ENCODE results near the gene DNAH6. TPM values are rescaled to one million over a fixed set of nuclear protein-coding genes. Genes with fewer than 3 reads are reported as not detected.

The DNAH6 gene
- total RNA-seq, 1 experiment from 2014 or later = not detected

DNA sequence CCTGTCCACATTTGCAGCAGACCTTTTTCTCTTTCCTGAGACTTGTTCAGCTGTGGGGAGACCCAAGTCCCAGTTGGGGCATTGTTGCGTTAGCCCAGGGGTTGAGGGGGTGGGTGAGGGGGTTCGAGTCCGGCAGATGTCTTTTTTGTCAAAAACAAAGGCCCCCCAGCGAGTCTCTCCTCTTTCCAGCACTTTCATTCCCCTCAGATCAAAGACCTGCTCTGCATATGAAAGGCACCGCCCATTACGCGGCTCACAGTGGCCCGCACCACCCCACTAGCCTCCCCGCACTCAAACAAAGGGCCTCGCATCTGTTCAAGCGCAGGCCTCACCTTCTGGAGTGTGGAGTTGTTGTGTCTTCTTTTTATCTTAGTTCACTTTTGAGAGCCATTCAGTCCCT lies 339.4 kb downstream of the DNAH6 start:
- H3K27me3 ChIP-seq (replicated peaks; ENCODE audit: insufficient read depth, low read depth, low read length, poor library complexity) = peaks cover 2% of the 10 kb centered on the region
- CTCF ChIA-PET = no interaction called here
- no peak for TF ChIP-seq EZH2 (IDR thresholded peaks at IDR 0.05; ENCODE audit: borderline replicate concordance, low read depth, low read length, poor library complexity, severe bottlenecking)
- TF ChIP-seq, protein P1, sequence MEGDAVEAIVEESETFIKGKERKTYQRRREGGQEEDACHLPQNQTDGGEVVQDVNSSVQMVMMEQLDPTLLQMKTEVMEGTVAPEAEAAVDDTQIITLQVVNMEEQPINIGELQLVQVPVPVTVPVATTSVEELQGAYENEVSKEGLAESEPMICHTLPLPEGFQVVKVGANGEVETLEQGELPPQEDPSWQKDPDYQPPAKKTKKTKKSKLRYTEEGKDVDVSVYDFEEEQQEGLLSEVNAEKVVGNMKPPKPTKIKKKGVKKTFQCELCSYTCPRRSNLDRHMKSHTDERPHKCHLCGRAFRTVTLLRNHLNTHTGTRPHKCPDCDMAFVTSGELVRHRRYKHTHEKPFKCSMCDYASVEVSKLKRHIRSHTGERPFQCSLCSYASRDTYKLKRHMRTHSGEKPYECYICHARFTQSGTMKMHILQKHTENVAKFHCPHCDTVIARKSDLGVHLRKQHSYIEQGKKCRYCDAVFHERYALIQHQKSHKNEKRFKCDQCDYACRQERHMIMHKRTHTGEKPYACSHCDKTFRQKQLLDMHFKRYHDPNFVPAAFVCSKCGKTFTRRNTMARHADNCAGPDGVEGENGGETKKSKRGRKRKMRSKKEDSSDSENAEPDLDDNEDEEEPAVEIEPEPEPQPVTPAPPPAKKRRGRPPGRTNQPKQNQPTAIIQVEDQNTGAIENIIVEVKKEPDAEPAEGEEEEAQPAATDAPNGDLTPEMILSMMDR (conservative IDR thresholded peaks at IDR 0.05; ENCODE audit: low read depth, low read length) = no peak
- intact Hi-C loops (cut with micrococcal nuclease; ENCODE audit: unreplicated experiment) = loop anchor here (5.0 kb wide), 1 partner anchor 358 kb away; no protein-coding TSS in a partner anchor
- POLR2A ChIA-PET (ENCODE audit: low non-redundant PET) = no interaction called here
- no peak overlapping the region for H3K27ac ChIP-seq (ENCODE audit: low read depth, low read length, poor library complexity, severe bottlenecking)
- no TSS peak for BruUV-seq (replicated peaks)
- no peak overlapping the region for H3K4me3 ChIP-seq (ENCODE audit: low read depth, low read length, poor library complexity, severe bottlenecking)
- no peaks in the 10 kb centered on the region for H3K4me1 ChIP-seq (ENCODE audit: insufficient read depth, low read length, poor library complexity, severe bottlenecking)
- no peaks in the 10 kb centered on the region for H3K9me3 ChIP-seq (ENCODE audit: low read depth, low read length, poor library complexity, severe bottlenecking)
- no peaks in the 10 kb centered on the region for H3K36me3 ChIP-seq (ENCODE audit: insufficient read depth, low read length, poor library complexity, severe bottlenecking)
- DNase-seq (ENCODE audit: low spot score) = no peak

DNA sequence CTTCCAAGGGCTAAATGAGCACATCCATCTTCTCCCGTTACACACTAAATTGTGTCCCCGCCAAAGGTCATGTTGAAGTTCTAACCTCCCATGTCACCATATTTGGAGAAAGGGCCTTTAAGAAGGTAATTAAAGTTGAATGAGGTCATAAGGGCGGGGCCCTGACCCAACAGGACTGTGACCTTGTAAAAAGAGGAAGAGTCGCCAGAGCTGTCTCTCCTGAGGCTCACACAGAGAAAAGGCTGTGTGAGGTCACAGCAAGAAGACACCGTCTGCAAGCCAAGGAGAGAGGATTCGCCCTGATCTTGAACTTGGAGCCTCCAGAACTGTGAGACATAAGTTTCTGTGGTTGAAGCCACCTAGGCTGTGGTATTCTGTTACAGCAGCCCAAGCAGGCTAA lies 340.5 kb downstream of the DNAH6 start:
- Histone ChIP-seq H3K36me3 (ENCODE audit: insufficient read depth, low read length, poor library complexity, severe bottlenecking) (no peaks in the 10 kb centered on the region), H3K27ac (ENCODE audit: low read depth, low read length, poor library complexity, severe bottlenecking) (no peak overlapping the region), H3K4me1 (ENCODE audit: insufficient read depth, low read length, poor library complexity, severe bottlenecking) (no peaks in the 10 kb centered on the region), H3K9me3 (ENCODE audit: low read depth, low read length, poor library complexity, severe bottlenecking) (no peaks in the 10 kb centered on the region), H3K4me3 (ENCODE audit: low read depth, low read length, poor library complexity, severe bottlenecking) (no peak overlapping the region), H3K27me3 (replicated peaks; ENCODE audit: insufficient read depth, low read depth, low read length, poor library complexity) (peaks cover 5% of the 10 kb centered on the region)
- POLR2A ChIA-PET (ENCODE audit: low non-redundant PET) = no interaction called here
- intact Hi-C loops (cut with micrococcal nuclease; ENCODE audit: unreplicated experiment) = loop anchor here (5.0 kb wide), 1 partner anchor 359 kb away; no protein-coding TSS in a partner anchor
- BruUV-seq (replicated peaks) = no TSS peak
- no peak for DNase-seq (ENCODE audit: low spot score)
- CTCF ChIA-PET = no interaction called here
- TF ChIP-seq, protein P1 (conservative IDR thresholded peaks at IDR 0.05; ENCODE audit: low read depth, low read length) = no peak
- no peak for TF ChIP-seq EZH2 (IDR thresholded peaks at IDR 0.05; ENCODE audit: borderline replicate concordance, low read depth, low read length, poor library complexity, severe bottlenecking)

DNA sequence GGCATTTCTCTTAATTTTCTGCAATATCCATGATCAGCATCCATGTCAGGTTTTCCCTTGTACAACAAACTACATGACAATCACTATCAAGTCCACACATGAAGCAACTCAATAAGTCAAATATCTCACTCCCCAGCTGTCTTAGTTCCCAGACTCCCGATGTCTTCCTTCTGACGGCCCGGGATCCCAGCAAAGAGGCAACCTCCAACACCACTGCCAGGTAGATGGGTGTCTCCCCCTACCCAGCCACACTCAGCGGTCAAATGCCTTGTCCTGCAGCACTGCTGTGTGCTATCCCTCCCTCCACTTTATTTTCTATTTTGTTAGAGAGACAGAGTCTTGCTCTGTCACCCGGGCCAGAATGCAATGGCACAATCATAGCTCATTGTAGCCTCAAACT lies 341.3 kb downstream of the DNAH6 start:
- no peaks in the 10 kb centered on the region for H3K36me3 ChIP-seq (ENCODE audit: insufficient read depth, low read length, poor library complexity, severe bottlenecking)
- H3K27me3 ChIP-seq (replicated peaks; ENCODE audit: insufficient read depth, low read depth, low read length, poor library complexity) = peaks cover 5% of the 10 kb centered on the region
- intact Hi-C loops (cut with micrococcal nuclease; ENCODE audit: unreplicated experiment) = loop anchor here (5.0 kb wide), 1 partner anchor 360 kb away; no protein-coding TSS in a partner anchor
- no TSS peak for BruUV-seq (replicated peaks)
- CTCF ChIA-PET = no interaction called here
- no peak for DNase-seq (ENCODE audit: low spot score)
- no peaks in the 10 kb centered on the region for H3K4me1 ChIP-seq (ENCODE audit: insufficient read depth, low read length, poor library complexity, severe bottlenecking)
- TF ChIP-seq, protein P1 (conservative IDR thresholded peaks at IDR 0.05; ENCODE audit: low read depth, low read length) = no peak
- TF ChIP-seq EZH2 (IDR thresholded peaks at IDR 0.05; ENCODE audit: borderline replicate concordance, low read depth, low read length, poor library complexity, severe bottlenecking) = no peak
- POLR2A ChIA-PET (ENCODE audit: low non-redundant PET) = no interaction called here
- H3K27ac ChIP-seq (ENCODE audit: low read depth, low read length, poor library complexity, severe bottlenecking) = no peak overlapping the region
- no peaks in the 10 kb centered on the region for H3K9me3 ChIP-seq (ENCODE audit: low read depth, low read length, poor library complexity, severe bottlenecking)
- H3K4me3 ChIP-seq (ENCODE audit: low read depth, low read length, poor library complexity, severe bottlenecking) = no peak overlapping the region
